Measurements from ENCODE around the gene GALNT14. TPM values are rescaled to one million over a fixed set of nuclear protein-coding genes. Genes with fewer than 3 reads are reported as not detected.
A peak's percentile ranks its signal among the peaks of the same experiment; 100 is the strongest.
"Not testable (repeated sequence)": the region's sequence is repeated elsewhere in the genome, so short reads cannot be mapped to it uniquely, and the experiment has no call there.

Gene GALNT14, protein sequence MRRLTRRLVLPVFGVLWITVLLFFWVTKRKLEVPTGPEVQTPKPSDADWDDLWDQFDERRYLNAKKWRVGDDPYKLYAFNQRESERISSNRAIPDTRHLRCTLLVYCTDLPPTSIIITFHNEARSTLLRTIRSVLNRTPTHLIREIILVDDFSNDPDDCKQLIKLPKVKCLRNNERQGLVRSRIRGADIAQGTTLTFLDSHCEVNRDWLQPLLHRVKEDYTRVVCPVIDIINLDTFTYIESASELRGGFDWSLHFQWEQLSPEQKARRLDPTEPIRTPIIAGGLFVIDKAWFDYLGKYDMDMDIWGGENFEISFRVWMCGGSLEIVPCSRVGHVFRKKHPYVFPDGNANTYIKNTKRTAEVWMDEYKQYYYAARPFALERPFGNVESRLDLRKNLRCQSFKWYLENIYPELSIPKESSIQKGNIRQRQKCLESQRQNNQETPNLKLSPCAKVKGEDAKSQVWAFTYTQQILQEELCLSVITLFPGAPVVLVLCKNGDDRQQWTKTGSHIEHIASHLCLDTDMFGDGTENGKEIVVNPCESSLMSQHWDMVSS
- 22.3 and 32.3 TPM in 2 replicates for total RNA-seq (2014; rRNA removed; shearing (Covaris generic))

DNA sequence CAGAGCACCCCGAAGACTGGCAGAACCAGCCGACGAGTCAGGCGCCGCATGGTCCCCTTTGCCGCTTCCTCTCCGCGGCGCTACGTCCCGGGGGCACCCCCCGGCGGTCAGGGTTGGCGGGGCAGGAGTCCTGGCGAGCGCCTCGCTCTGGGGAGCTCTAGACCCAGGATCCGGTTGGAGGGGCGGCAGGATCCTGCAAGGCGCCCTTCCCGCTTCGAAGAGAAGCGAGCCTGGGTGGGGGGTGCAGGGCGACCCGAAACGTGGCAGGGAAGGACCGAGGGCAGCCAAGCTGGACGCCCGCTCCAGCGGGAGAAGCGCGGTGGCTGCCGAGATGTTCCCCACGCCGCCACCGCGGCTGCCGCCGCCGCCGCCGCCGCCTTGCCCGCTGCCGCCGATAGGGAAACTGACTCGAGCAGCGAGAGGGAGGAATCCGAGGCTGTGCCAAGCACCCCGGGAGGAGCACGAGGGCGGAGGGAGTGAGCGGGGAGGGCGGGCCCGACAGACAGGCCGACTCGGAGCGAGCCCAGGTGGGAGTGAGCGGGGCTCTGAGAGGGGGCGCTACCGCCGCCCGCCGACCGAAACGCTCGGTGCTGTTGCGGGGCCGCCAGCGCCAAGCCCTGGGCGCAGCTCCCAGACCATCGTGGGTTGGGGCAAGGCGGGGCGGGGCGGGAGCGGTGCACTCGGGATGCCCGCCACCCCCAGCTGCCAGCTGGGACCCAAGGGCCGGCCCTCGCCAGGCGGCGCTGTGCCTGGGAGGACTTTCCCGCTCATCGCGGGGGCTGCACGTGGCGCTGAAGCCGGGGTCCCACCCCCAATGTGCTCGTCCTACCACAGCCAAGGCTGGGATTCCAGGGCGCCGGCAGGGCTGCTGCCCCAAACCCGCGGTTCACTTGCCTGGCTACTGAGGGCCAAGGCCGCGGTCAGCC, at the start of gene GALNT14:
GALNT14 (minus strand) TSS at position 404 of the 926 bp plus-strand sequence; CDS start at position 50, 354 bp downstream.
- DNase-seq (ENCODE audit: low read depth) = peak; percentile 89

DNA sequence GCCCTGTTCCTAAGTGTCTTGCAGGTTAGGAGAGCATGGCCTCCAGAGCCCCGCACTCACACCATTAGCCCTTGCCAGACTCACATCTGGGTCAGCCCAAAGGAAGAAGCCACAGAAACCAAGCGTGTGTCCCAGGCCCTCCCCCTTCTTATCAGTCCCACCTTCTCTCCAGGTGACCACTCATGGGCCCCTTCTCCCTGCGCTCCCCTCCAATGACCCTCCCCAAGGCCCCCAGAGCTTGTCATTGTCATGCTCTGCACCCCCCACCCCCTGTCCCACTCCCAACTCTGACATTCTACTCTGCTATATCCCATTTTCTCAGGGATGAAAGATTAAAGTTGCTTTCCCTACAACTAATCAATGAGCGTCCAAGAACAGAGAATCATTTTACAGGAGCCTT, 48.9 kb upstream of the GALNT14 start:
- DNase-seq (ENCODE audit: low read depth) = no peak

DNA sequence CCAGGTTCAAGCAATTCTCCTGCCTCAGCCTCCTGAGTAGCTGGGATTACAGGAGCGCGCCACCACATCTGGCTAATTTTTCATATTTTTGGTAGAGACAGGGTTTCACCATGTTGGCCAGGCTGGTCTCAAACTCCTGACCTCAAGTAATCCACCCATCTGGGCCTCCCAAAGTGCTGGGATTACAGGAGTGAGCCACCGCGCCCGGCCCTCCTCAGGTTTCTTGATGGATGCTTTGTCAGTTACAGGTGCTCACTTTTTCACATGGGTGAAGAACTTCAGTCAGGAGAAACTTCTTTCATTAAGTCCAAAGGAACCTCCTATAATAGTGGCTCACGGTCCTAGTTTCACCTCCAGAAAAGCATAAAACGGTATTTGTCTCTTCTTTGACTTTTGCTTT, 45.7 kb upstream of the GALNT14 start:
- not testable (repeated sequence) for DNase-seq (ENCODE audit: low read depth)

DNA sequence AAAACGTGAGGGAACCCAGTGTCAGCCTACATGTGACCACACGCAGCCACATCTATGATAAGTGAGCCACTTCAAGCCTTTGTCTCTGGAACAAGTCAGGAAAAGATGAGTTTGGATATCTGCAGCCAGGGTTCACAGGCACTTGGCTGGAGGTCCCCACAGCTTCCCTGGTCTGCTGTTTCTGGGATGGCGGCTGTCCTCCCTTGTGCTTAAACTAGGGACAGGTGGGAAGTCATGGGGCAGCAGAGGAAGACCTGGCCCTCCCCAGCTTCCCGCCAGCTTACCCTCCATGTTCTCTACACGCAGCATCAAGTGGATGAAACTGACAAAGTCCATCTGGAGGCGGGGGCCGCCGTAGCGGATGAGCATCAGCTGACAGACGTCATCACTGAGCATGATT, 38.5 kb upstream of the GALNT14 start:
- DNase-seq (ENCODE audit: low read depth) = no peak

DNA sequence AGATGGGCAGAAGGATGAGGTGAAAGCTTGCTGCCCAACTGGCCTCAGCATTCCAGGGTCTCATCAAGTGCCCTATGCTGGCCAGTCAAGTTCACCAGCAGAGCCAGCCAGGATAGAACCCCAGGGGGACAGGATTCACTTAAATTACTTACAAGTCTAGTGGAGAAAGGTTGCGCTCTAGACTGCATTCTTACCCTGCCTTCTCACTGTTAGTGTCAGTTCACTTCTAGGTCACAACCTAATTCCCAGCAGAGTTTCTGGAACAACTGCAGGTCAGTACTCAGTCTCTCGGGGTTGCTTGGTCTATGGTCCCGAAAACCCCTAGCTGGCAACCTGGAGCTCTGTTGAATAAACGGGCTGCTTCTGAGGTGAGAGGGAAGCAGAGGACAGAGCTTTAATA, 32.9 kb upstream of the GALNT14 start:
- no peak for DNase-seq (ENCODE audit: low read depth)

DNA sequence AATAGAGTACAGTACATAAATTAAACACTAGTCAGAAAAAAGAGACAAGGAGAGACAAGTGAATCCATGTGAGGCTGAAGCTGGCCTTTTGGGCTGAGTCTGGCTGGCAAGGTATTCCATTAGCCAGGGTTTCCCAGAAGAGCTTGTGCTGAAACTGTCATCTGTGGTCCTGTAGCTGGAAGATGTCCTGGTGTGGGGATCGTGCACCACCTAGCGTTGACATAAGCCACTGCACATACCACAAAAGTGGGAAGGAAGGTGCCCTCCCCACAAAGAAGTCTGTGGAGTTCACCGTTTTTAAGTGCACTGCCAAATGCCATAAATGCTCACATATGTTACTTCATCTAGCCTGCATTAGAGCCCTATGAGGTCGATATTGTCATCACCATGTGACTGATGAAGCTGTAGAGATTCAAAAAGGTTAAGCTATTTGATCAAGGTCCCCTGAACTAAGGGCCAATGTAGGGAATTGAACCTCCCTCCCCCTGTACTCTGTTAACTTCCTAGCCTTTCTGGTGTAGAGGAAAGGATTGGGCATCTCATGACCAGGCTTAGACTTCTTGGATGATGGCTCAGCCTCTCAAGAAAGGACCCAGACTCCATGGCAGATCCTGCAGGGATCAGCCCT, 31.9 kb upstream of the GALNT14 start:
- peak; percentile 76 for DNase-seq (ENCODE audit: low read depth)

DNA sequence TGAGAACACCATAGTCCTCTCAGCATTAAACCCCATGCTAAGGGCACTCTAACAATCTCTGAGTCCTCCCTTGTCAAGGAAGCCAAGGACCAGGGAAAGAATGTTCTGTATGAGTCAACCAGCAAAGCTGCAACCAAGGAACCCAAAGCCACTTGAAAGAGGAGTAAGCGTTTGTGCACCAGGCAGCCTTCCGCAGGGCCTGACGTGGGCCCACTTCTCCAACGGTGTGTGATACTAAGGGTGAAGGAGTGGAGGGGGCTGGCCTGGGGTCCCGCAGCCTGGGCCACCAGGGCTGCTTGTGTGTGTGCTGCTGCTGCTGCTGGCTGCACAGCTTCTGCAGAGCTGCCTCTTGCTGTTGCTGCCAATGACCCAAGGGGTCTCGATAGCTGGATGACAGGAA, 30.1 kb upstream of the GALNT14 start:
- DNase-seq (ENCODE audit: low read depth) = peak; percentile 11

DNA sequence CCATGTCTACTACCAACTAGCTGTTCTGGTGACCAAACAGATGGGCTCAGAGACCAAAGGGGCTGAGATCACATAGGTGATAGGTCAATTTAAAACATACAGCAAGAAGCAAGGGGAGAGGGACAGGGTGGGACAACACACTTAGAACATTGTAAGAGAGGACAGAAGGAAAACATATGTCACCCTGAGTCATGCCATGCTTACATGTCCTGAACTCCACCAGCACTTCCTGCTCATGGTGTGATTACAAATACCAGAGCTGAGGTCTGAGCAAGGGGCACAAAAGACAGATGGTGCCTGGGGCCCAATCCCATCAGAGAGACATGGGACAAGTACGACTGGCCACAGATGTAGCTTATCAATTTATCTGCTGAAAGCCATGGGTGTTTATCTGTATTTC, 28.7 kb upstream of the GALNT14 start:
- DNase-seq (ENCODE audit: low read depth) = peak; percentile 25

DNA sequence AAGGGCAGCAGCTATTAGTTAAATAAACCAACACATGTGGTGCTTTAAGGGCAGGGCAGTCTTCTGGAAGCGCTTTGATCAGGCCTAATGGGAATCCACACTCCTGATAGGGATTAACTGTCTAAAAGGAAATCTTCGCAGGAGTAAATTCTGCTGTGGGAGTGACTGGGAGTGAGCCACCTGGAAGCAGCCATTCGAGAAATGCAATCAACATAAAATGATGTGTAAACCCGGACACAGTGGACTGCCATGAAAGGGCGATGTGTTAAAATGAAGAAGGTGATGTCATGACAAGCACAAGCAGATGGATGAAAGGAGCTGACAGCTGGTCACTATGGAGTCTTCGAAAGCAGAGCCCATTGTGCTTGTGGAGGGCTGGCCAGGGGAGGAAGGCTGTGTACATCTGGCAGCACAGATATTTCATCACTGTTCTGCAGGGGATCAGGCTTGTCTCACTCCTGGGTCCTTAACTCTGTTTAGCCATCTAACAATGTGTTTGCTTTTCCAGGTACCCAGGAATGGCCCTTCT, 24.8 kb upstream of the GALNT14 start:
- no peak for DNase-seq (ENCODE audit: low read depth)

DNA sequence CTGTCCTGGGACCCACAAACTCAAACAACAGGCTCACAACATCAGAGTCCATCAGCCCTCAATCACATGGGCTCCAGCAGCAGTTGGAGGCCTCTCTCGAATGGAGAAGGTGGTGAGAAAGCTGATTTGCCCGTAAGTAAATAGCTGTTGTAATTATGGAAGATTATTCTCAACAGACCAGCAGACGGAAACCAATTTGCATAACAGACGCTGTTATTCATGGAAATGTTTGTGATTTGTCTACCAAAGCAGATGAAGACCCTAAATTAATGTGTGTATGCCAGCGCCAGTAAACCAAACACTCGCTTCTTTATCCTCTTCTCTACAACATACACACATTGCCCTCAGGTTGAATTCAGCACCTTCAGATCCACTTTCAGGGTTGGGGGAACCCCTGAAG, 23.4 kb upstream of the GALNT14 start:
- DNase-seq (ENCODE audit: low read depth) = no peak

DNA sequence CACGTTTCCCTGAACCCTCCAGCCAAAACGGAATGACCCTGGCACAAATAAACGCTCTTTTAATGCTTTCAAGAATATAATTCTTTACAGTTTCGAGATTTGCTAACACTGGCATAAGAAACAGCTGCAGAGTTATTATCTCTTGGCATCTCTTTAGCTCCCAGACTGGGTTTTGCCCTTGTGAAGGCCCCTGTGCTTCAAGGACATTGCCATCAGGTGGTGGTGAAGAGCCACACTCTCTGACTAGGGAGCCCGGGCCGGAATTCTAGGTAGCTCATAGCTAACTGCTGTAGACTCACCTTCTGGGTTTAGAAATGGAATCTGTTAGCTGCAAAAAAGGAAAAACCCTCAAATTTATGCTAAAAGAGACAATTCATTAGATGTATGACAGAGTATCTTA, 13.3 kb upstream of the GALNT14 start:
- DNase-seq (ENCODE audit: low read depth) = no peak

DNA sequence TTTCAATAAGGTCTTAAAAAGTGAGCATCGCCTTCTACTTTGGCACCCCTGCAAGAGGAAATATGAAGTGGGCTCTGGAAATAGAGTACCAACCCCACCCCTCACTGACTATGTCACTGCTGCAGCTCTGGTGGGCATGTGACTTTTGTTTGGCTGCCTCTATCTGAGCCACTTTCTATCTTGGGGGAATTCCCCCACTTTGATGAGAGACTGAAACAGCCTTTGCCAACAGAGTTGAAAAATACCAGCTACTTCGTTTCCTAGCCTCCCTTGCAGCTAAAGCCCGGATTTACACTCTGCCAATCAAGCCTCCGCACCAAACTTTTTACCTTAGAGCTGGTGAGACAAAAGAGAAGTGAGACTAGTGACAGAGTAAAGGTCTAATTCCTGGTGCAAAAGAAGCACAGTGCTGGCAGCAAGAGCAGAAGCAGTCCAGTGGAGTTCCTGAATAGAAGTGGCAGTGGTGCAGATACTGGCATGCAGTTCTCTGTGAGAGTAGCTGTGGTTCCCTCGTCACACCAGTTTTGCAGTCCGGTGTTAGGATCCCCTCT, 12.0 kb upstream of the GALNT14 start:
- DNase-seq (ENCODE audit: low read depth) = no peak

DNA sequence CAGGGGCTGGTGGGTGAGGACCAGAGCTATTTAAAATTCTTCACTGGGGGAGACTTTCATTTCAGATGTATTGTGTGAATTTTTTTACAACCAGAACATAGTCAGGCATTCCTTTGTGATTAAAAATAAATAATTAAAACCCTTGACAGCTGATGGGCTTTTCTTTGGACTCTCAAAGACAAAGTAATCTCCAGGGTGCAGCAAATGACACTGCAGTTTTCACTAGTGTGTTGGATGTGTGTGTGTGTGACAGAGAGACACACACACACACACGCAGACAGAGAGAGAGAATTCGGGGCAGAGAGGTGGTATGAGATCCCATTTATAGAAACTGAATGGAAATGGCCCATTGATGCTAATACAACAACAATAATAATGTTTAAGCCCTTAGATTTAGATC, 10.3 kb upstream of the GALNT14 start:
- DNase-seq (ENCODE audit: low read depth) = no peak

DNA sequence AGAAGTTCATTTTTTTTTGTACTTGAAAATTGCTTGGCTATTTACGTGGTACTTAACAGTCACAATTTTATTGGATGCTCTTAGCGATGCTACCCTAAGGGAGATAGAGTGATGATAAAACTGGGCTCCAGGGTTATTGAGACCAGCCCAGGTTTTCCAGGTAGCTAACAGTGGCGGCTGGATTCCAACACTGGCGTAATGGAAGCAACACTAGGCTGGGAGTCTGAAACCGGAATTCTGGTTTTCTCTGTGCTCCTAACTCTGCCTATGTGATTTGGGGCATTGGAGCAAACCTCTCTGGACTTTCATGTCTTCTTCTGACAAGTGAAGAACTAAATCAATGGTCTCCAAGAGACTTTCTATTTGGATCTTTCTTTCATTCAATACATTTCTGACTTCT, 9.4 kb upstream of the GALNT14 start:
- DNase-seq (ENCODE audit: low read depth) = no peak

DNA sequence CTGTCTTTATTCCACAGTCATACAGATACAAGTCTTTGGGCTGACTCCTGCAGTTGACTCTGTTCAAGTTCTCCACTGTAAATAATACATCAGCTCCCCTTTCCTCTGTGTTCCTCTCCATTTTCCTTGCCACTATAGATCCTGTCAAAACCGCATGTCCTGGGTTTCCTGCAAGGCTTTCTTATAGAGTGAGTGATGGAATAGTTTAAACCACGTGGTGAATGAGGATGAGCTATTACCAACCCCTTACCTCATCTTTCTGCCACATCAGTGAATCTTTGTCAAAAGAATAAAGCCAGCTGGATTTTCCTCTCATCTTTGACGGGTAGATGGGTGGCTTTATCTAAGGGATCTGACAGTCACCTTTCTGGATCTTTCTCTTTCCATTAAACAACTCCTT, 3.9 kb upstream of the GALNT14 start:
- DNase-seq (ENCODE audit: low read depth) = no peak

DNA sequence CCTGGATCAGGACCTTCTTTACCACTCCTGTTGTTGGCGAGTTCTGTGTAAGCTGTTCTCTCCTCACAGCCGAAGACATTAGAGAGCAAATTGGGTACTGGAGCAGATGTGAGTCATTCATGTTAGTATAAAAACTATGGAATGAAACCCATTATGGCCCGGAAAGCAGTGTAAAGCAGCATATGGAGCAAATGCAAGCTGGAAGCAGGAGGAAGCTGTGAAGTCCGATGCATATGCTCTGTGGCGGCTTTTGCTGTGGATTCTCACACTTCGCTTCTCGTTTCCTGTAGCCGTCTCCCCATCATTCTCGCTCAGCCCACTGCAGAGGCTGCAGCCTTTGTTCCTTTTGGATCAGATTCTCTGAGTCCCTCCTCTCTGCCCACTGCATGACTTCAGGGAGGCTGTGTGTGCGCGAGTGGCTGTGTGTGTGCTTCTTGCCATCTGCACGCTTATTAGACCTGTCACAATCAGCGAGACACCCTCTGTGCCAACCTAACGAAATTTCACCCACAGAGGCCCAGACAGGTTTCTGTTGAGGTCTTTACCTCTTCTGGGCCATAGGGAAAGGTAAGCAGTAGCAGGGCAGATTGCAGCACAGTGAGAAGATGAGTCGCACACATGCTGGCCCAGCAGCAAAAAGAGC, 3.3 kb upstream of the GALNT14 start:
- DNase-seq (ENCODE audit: low read depth) = no peak

DNA sequence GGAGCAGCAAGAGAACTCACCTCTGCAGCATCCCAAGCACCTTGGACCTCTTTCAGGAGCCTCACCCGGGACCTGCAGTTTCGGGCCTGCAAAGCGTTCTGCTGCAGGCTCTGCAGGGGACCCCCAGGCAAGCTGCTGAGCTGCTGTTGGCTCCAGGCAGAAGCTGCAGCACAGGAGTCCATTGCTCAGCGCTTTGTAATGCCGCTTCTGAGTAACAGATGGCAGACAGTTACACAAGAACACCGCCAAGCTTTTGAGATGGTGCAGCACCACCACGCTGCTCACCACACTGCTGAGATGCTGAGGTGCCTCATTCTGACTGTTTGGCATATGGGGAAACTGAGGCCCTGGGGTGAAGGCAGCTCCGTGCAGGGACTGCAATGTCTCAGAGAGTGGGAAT, 1.9 kb upstream of the GALNT14 start:
- DNase-seq (ENCODE audit: low read depth) = no peak

DNA sequence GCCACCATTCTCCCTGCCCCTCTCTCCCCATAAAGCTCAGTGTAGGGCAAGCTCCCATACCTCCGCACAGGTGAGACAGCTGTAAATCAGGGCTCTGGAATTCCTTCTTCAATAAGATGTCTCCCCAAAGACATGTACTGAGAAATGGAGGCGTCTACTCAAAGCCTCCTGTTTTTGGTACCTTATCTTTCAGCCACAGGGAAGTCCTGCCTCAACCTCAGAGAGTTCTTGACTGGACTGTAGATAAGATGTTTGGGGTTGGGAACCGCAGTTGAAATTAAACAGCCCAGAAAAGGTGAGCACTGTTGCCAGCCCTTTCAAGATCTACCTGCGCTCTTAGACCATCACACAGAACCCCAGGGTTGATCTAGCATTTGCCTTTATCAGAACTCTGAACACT, 1.4 kb upstream of the GALNT14 start:
- DNase-seq (ENCODE audit: low read depth) = no peak

DNA sequence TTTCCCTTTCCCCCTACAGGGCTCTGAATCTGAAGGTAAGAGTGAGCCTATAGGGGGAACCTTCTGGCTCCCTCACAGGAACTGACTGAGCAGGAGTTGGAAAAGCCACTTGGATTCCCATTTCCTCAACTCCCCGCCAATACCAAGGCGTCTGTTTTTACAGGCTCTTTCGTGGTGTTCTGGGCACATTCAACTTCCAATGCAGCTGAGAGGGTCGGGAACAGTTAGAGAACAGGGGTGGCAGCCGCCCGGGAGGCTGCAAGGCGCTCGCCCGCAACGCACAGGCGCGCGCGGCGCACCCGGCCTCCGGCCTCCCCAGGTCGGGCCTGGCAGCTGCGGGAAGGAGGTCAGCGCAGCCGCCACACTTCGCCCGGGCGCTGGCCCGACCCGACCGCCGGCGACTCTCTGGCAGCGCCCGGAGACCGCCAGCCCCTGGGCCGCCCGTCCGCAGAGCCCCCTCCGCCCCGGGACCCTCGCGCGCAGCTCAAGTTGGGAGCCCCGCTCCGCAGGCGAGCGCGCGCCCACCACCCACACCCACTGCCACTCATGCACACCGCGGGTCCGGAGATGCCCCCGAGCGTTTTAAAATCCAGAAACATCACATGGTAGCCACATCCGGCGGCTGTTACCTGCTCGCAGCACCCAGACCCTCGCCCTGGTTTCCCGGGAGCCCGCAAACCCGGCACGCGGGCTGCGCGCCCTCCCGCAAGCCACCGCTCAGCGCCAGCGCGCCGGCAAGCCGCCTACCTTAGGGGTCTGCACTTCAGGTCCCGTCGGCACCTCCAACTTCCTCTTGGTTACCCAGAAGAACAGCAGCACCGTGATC, 816 bp downstream of the GALNT14 start:
- peak; percentile 58 for DNase-seq (ENCODE audit: low read depth)

DNA sequence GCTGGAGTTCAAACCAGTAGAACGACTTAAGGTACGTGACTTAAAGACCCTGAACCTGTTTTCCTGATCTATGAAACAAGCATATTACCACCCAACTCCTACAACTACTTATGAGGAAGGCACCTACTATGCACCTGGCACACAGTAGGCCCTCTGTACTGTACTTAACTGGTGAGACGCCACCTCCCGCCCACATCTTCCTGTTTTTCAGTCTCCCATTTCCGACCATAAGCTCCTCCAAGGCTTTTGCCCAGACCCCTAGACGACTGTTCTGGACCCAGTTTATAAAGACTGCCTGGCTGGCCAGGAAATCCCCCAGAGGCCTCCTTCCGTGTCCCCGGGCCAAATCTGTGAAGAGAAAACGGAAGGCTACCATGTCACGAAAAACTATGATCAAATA, 1.5 kb downstream of the GALNT14 start:
- DNase-seq (ENCODE audit: low read depth) = peak; percentile 32

All from Daoy (cell line).